H1 (cell line): ENCODE data around the gene ENTREP1. TPM values are rescaled to one million over a fixed set of nuclear protein-coding genes. Genes with fewer than 3 reads are reported as not detected.

Experiments used
- CTCF ChIA-PET: fragments of 300-600 bp; sonication (Branson Sonifier 250); formaldehyde crosslinking; loops from one replicate; lab custom pipeline; 2021; ENCODE audit not compliant: partially characterized antibody; lab: Charles Lee
- POLR2A ChIA-PET: fragments of 300-600 bp; sonication (Branson Sonifier 250); formaldehyde crosslinking; loops from one replicate; lab custom pipeline; 2021; ENCODE audit warnings: inconsistent platforms; ENCODE audit not compliant: partially characterized antibody; lab: Charles Lee
- DNase-seq, 2 experiments: peaks; one replicate each; pipeline versions ENCODE4 v3.0.0 to v3.0.0-alpha.2; 2010 to 2022; ENCODE audit warnings: low spot score in 2 of 2, low read depth in 1 of 2, mixed read lengths in 1 of 2
- FAIRE-seq: peaks from 2 replicates; lab custom pipeline; 2011; peaks lifted over from hg19 to GRCh38; lab: Jason Lieb, UNC
- H2AFZ ChIP-seq: 2 replicates; pipeline ENCODE4 v1.8.1; 2012; ENCODE audit warnings: low read length, inconsistent platforms
- H2AK5ac ChIP-seq: 2 replicates; pipeline ENCODE4 v1.6.1; 2013; ENCODE audit warnings: low read depth, low read length
- H2BK120ac ChIP-seq: replicated peaks from 2 replicates; pipeline ENCODE3; 2013; ENCODE audit warnings: low read depth, low read length, inconsistent platforms
- H2BK12ac ChIP-seq: 2 replicates; pipeline ENCODE4 v1.6.1; 2013; ENCODE audit warnings: low read depth, low read length
- H2BK15ac ChIP-seq: 2 replicates; pipeline ENCODE4 v1.6.1; 2013; ENCODE audit warnings: low read length
- H2BK20ac ChIP-seq: 2 replicates; pipeline ENCODE4 v1.6.1; 2013; ENCODE audit warnings: low read length
- H2BK5ac ChIP-seq: 2 replicates; pipeline ENCODE4 v1.6.1; 2013; ENCODE audit warnings: low read depth, low read length
- H3K14ac ChIP-seq: 2 replicates; pipeline ENCODE4 v1.6.1; 2013; ENCODE audit warnings: inconsistent platforms; ENCODE audit not compliant: insufficient read length
- H3K18ac ChIP-seq: 2 replicates; pipeline ENCODE4 v1.6.1; 2013; ENCODE audit warnings: low read length; ENCODE audit errors: extremely low read depth
- H3K23ac ChIP-seq: 2 replicates; pipeline ENCODE4 v1.6.1; 2013; ENCODE audit warnings: inconsistent platforms; ENCODE audit not compliant: insufficient read length
- H3K23me2 ChIP-seq: 2 replicates; pipeline ENCODE4 v1.6.1; 2013; ENCODE audit warnings: low read depth, low read length
- H3K27ac ChIP-seq: 2 replicates; pipeline ENCODE4 v1.6.1; 2011; ENCODE audit warnings: low read depth, low read length, inconsistent platforms
- H3K27me3 ChIP-seq, 4 experiments: replicated peaks in 1 of 4; 1 replicate in 1 of 4; 2 replicates in 3 of 4; pipeline versions ENCODE4 v1.6.1 to v1.8.1; 2011 to 2013; ENCODE audit warnings: low read length in 3 of 4, mild to moderate bottlenecking in 3 of 4, inconsistent platforms in 2 of 4, mixed read lengths in 2 of 4, moderate library complexity in 1 of 4; ENCODE audit not compliant: control insufficient read depth in 3 of 4, insufficient read depth in 3 of 4; ENCODE audit errors: extremely low read depth in 1 of 4
- H3K36me3 ChIP-seq, 4 experiments: 2 replicates each; pipeline versions ENCODE4 v1.6.1 to v1.8.1; 2011 to 2013; ENCODE audit warnings: mild to moderate bottlenecking in 4 of 4, low read length in 3 of 4, moderate library complexity in 2 of 4, control low read depth in 1 of 4, inconsistent platforms in 1 of 4; ENCODE audit not compliant: insufficient read depth in 4 of 4, control insufficient read depth in 2 of 4
- H3K4ac ChIP-seq: replicated peaks from 2 replicates; pipeline ENCODE3; 2013; ENCODE audit warnings: low read length, low read depth, mixed read lengths, inconsistent platforms; ENCODE audit not compliant: insufficient read length
- H3K4me1 ChIP-seq, 4 experiments: replicated peaks in 1 of 4; 1 replicate in 1 of 4; 2 replicates in 3 of 4; pipeline versions ENCODE4 v1.6.1 to v1.8.1; 2011 to 2013; ENCODE audit warnings: low read length in 3 of 4, inconsistent platforms in 2 of 4, mixed read lengths in 1 of 4; ENCODE audit not compliant: insufficient read depth in 4 of 4, control insufficient read depth in 3 of 4
- H3K4me2 ChIP-seq, 2 experiments: 2 replicates each; pipeline versions ENCODE4 v1.6.1 to v1.8.1; 2011 to 2013; ENCODE audit warnings: low read depth in 2 of 2, low read length in 2 of 2, control low read depth in 1 of 2, inconsistent platforms in 1 of 2, mild to moderate bottlenecking in 1 of 2; ENCODE audit not compliant: insufficient read depth in 1 of 2
- H3K4me3 ChIP-seq, 4 experiments: fragments of 200-600, 300-600 bp in 1 of 4; sonication (generic), shearing (Covaris generic), sonication (Bioruptor Twin) in 1 of 4; 2 replicates each; pipeline versions ENCODE4 v1.5.1 to v1.8.1; 2011 to 2016; ENCODE audit warnings: low read length in 4 of 4, low read depth in 3 of 4, control low read depth in 2 of 4, inconsistent platforms in 2 of 4, mild to moderate bottlenecking in 2 of 4, mixed read lengths in 1 of 4, moderate library complexity in 1 of 4; ENCODE audit not compliant: insufficient read depth in 2 of 4; ENCODE audit errors: extremely low read depth in 1 of 4
- H3K56ac ChIP-seq: replicated peaks from 2 replicates; pipeline ENCODE3; 2013; ENCODE audit warnings: low read depth, mild to moderate bottlenecking, mixed read lengths, low read length, inconsistent platforms; ENCODE audit not compliant: insufficient read length
- H3K79me1 ChIP-seq: 2 replicates; pipeline ENCODE4 v1.6.1; 2013; ENCODE audit warnings: low read depth, low read length, control low read depth
- H3K79me2 ChIP-seq, 2 experiments: 2 replicates each; pipeline versions ENCODE4 v1.6.1 to v1.8.1; 2012 to 2013; ENCODE audit warnings: low read length in 2 of 2, mild to moderate bottlenecking in 2 of 2, inconsistent platforms in 1 of 2; ENCODE audit not compliant: insufficient read depth in 2 of 2, control insufficient read depth in 1 of 2
- H3K9ac ChIP-seq, 4 experiments: replicated peaks in 1 of 4; 1 replicate in 1 of 4; 2 replicates in 3 of 4; pipeline versions ENCODE4 v1.6.1 to v1.8.1; 2011 to 2013; ENCODE audit warnings: low read depth in 3 of 4, low read length in 3 of 4, control low read depth in 2 of 4, mild to moderate bottlenecking in 2 of 4, moderate library complexity in 2 of 4, inconsistent platforms in 1 of 4; ENCODE audit errors: extremely low read depth in 1 of 4
- H3K9me3 ChIP-seq, 2 experiments: 2 replicates each; pipeline versions ENCODE4 v1.6.1 to v1.8.1; 2012 to 2013; ENCODE audit warnings: mild to moderate bottlenecking in 2 of 2, moderate library complexity in 2 of 2, control low read depth in 1 of 2, inconsistent platforms in 1 of 2, low read depth in 1 of 2, low read length in 1 of 2, mixed read lengths in 1 of 2; ENCODE audit not compliant: insufficient read depth in 2 of 2
- H4K20me1 ChIP-seq, 2 experiments: replicated peaks in 1 of 2; 2 replicates each; pipeline versions ENCODE3 to v1.8.1; 2011 to 2013; ENCODE audit warnings: inconsistent platforms in 2 of 2, low read length in 2 of 2, mild to moderate bottlenecking in 1 of 2; ENCODE audit not compliant: insufficient read depth in 2 of 2, control insufficient read depth in 1 of 2
- H4K5ac ChIP-seq: 2 replicates; pipeline ENCODE4 v1.6.1; 2013; ENCODE audit warnings: low read length, low read depth, mixed read lengths, inconsistent platforms; ENCODE audit not compliant: insufficient read length
- H4K8ac ChIP-seq: 2 replicates; pipeline ENCODE4 v1.8.0; 2013; ENCODE audit warnings: mild to moderate bottlenecking, moderate library complexity, low read length, inconsistent platforms; ENCODE audit not compliant: insufficient read depth; ENCODE audit errors: extremely low read depth
- H4K91ac ChIP-seq: replicated peaks from 2 replicates; pipeline ENCODE3; 2013; ENCODE audit warnings: low read length, mixed read lengths, inconsistent platforms; ENCODE audit not compliant: insufficient read length
- BACH1 ChIP-seq: IDR thresholded peaks from 2 replicates; pipeline ENCODE4 v1.6.1; 2012; ENCODE audit warnings: low read length, improper control_type of control experiment
- CBX5 ChIP-seq: fragments of 300-800, 300-1000 bp; sonication (generic); IDR thresholded peaks from 2 replicates; pipeline ENCODE4 v1.7.1; 2016; ENCODE audit warnings: antibody characterized with exemption, low read length, low read depth
- CHD2 ChIP-seq: IDR thresholded peaks from 2 replicates; pipeline ENCODE4 v1.6.1; 2012; ENCODE audit warnings: low read length, improper control_type of control experiment
- JUND ChIP-seq: IDR thresholded peaks from 2 replicates; pipeline ENCODE4 v1.6.1; 2011; ENCODE audit warnings: mild to moderate bottlenecking, improper control_type of control experiment, low read length
- RBBP5 ChIP-seq: IDR thresholded peaks from 2 replicates; pipeline ENCODE4 v1.7.1; 2012; ENCODE audit warnings: low read depth, mild to moderate bottlenecking, inconsistent platforms, low read length, moderate library complexity, borderline replicate concordance
- SIN3A ChIP-seq, 2 experiments: IDR thresholded peaks in 1 of 2; conservative IDR thresholded peaks in 1 of 2; 2 replicates each; pipeline ENCODE4 v1.6.1; 2011 to 2012; ENCODE audit warnings: low read length in 2 of 2, improper control_type of control experiment in 1 of 2, low read depth in 1 of 2, mild to moderate bottlenecking in 1 of 2
- SP4 ChIP-seq: IDR thresholded peaks from 2 replicates; pipeline ENCODE4 v1.6.1; 2012; ENCODE audit warnings: low read length, inconsistent platforms
- SUZ12 ChIP-seq: fragments of 200-600 bp; sonication (generic); IDR thresholded peaks from 2 replicates; pipeline ENCODE4 v1.6.1; 2012; ENCODE audit warnings: mild to moderate bottlenecking, inconsistent platforms, low read length, moderate library complexity, mixed read lengths
- TCF12 ChIP-seq: IDR thresholded peaks from 2 replicates; pipeline ENCODE4 v1.6.1; 2011; ENCODE audit warnings: low read depth, mild to moderate bottlenecking, low read length
- USF2 ChIP-seq: IDR thresholded peaks from 2 replicates; pipeline ENCODE4 v1.6.1; 2011; ENCODE audit warnings: low read length, improper control_type of control experiment
- WGBS, 2 experiments: shearing (Covaris generic) in 1 of 2; methylation state at CpG; one replicate each; pipeline versions ENCODE4 v1.1.6 to v1.1.7; 2013 to 2015; ENCODE audit warnings: low lambda C conversion rate in 2 of 2, mixed read lengths in 2 of 2, inconsistent platforms in 1 of 2, low coverage in 1 of 2, missing lambda C conversion rate in 1 of 2; ENCODE audit not compliant: insufficient replicate concordance in 2 of 2, insufficient coverage in 1 of 2, insufficient read length in 1 of 2; ENCODE audit errors: extremely low coverage in 1 of 2, missing lambda C conversion rate in 1 of 2; 5-methylcytosine and 5-hydroxymethylcytosine counted together
- polyA plus RNA-seq, 7 experiments: library from polyadenylated mRNA; depleted of rRNA in 3 of 7; stranded (reverse) in 5 of 7; unstranded in 2 of 7; fragments of >200 nt in 5 of 7; fragments of 200-250 nt in 2 of 7; gene quantifications; 1 replicate in 5 of 7; 2 replicates in 1 of 7; 4 replicates in 1 of 7; pipeline versions ENCODE4 v1.2.1 to v1.2.3, GENCODE V29; 2011 to 2013; ENCODE audit warnings: missing spikeins in 2 of 7, mixed read lengths in 2 of 7
- total RNA-seq: library from RNA; stranded (reverse); fragmentation: NEBNext Ultra II Directional; extraction: Animal tissue kit (Norgen Biotek cat#: 25700); gene quantifications from 2 replicates; pipeline ENCODE4 v1.2.1, GENCODE V29; 2021

Gene ENTREP1
- total and polyA plus RNA-seq, 2 of the 8 experiments (the other 6 are each of a cell fraction or from before 2014, with no cell fraction given) = 15.3 to 25.0 TPM

GRCh38 chr9:69377981-69378380 is 53.0 kb downstream of the ENTREP1 start:
- Histone ChIP-seq H3K9me3 (no peaks in the 10 kb centered on the region), H3K27ac (no peak overlapping the region), H3K56ac (no peak overlapping the region), H3K4me1 (peaks cover 0 to 2% (median under 1%) of the 10 kb centered on the region in 4 experiments; a peak in 1 of 7 replicates), H3K27me3 (no peaks in the 10 kb centered on the region), H4K5ac (no peak overlapping the region), H2BK120ac (no peak overlapping the region), H3K79me2 (no peaks in the 10 kb centered on the region), H4K91ac (no peak overlapping the region), H4K8ac (no peak overlapping the region), H3K4me3 (no peak overlapping the region), H2AFZ (no peak overlapping the region), H3K79me1 (no peaks in the 10 kb centered on the region), H3K36me3 (peaks cover 0 to 3% (median 0%) of the 10 kb centered on the region in 4 experiments; a peak in 1 of 8 replicates), H3K18ac (no peak overlapping the region), H4K20me1 (no peaks in the 10 kb centered on the region), H2BK15ac (no peak overlapping the region), H3K4me2 (no peak overlapping the region), H2AK5ac (no peak overlapping the region), H2BK20ac (no peak overlapping the region), H3K23ac (no peak overlapping the region), H2BK12ac (no peak overlapping the region), H3K9ac (no peak overlapping the region), H3K23me2 (no peaks in the 10 kb centered on the region), H3K4ac (no peak overlapping the region), H2BK5ac (no peak overlapping the region), H3K14ac (no peak overlapping the region)
- FAIRE-seq (no peak), DNase-seq (no peak)
- ChIA-PET POLR2A (interaction anchor here (1.6 kb wide), 1 partner anchor 20 kb away, joined by 3 read pairs; no protein-coding TSS in a partner anchor), CTCF (no interaction called here)
- 93% methylated on average over 2 of the region's 2 CpGs; no CpG with 5 or more reads in 1 of the 2 experiments for WGBS, 2 experiments
- no peak for TF ChIP-seq SUZ12
- TF ChIP-seq TCF12 = no peak
- TF ChIP-seq RBBP5 = no peak
- TF ChIP-seq SIN3A (conservative IDR thresholded peaks at IDR 0.05 in 1 of 2, IDR thresholded peaks at IDR 0.05 in 1 of 2; ENCODE audit: low read depth in 1 of 2, low read length in 2 of 2) = no peak
- TF ChIP-seq USF2 = no peak
- TF ChIP-seq SP4 = no peak
- TF ChIP-seq JUND = no peak
- TF ChIP-seq CBX5 = no peak
- no peak for TF ChIP-seq CHD2
- no peak for TF ChIP-seq BACH1
